ENCODE results near the gene CMC2. TPM values are rescaled to one million over a fixed set of nuclear protein-coding genes. Genes with fewer than 3 reads are reported as not detected.

The CMC2 gene
- total and polyA plus RNA-seq, 9 of the 15 experiments (the other 6 are each of a cell fraction or from before 2014, with no cell fraction given), result 122 to 501 (median 172) TPM

DNA sequence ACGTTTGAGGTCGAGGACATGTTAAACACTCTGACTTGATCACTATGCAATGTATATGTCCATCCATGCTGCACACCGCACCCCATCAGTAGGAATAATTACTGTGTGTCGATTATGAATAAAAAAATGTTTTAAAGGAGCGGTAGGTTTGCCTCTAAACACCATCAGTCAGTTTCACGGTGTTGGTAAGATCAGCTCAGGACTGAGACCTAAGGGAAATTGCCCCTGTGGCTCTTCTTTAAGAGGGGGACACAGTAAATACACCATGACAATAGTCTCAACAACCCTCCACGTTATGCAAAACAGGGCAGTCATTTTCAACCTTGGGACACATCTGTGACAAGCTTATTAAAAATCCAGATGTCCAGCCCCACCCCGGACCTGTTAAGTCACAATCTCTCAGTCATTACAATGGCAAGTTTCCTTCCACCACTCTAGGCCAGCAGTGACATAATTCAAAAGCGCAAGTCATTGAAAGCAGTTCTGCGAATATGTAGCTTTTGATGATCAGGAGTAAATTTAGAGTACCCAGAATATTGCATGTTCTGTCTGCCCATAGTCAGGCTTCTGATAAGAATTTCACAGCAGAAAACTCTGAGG is 30.2 kb upstream of the CMC2 start (continued):
- TF ChIP-seq CAMTA2 (CRISPR knock-in tag; conservative IDR thresholded peaks at IDR 0.05) (no peak), C11orf30 (IDR thresholded peaks at IDR 0.05; ENCODE audit: low read depth) (peak; percentile 78), PHB2 (IDR thresholded peaks at IDR 0.05; ENCODE audit: low read depth) (no peak), STAT5A (IDR thresholded peaks at IDR 0.05; ENCODE audit: borderline replicate concordance, low read length) (peak; percentile 33; the same call in 1 of the 2 replicates), MYBL2 (IDR thresholded peaks at IDR 0.05; ENCODE audit: low read depth) (no peak), MYBL2 (CRISPR knock-in tag; IDR thresholded peaks at IDR 0.05; ENCODE audit: borderline replicate concordance) (no peak), SMARCE1 (IDR thresholded peaks at IDR 0.05) (no peak; the same call in 1 of the 2 replicates), RBM15 (IDR thresholded peaks at IDR 0.05; ENCODE audit: insufficient read depth, low read length) (no peak), MXI1 (IDR thresholded peaks at IDR 0.05; ENCODE audit: low read depth, low read length) (no peak), FOXJ3 (CRISPR knock-in tag; IDR thresholded peaks at IDR 0.05) (no peak), ADNP (tag; IDR thresholded peaks at IDR 0.05) (no peak), NFE2 (IDR thresholded peaks at IDR 0.05; ENCODE audit: low read depth) (peak; percentile 78; the same call in 1 of the 2 replicates), MEIS2 (IDR thresholded peaks at IDR 0.05; ENCODE audit: partially characterized antibody) (peak; percentile 32), NCOR1 (IDR thresholded peaks at IDR 0.05) (peak; percentile 11; the same call in 1 of the 2 replicates), ZNF830 (CRISPR knock-in tag; IDR thresholded peaks at IDR 0.05) (no peak), MCM2 (IDR thresholded peaks at IDR 0.05; ENCODE audit: low read depth) (no peak), FOS (IDR thresholded peaks at IDR 0.05; ENCODE audit: extremely low read depth, insufficient read length) (no peak), PHB (CRISPR knock-in tag; IDR thresholded peaks at IDR 0.05) (no peak), ZBED1 (IDR thresholded peaks at IDR 0.05) (no peak), CBFA2T2 (conservative IDR thresholded peaks at IDR 0.05) (no peak)
- TF ChIP-seq, protein P1, sequence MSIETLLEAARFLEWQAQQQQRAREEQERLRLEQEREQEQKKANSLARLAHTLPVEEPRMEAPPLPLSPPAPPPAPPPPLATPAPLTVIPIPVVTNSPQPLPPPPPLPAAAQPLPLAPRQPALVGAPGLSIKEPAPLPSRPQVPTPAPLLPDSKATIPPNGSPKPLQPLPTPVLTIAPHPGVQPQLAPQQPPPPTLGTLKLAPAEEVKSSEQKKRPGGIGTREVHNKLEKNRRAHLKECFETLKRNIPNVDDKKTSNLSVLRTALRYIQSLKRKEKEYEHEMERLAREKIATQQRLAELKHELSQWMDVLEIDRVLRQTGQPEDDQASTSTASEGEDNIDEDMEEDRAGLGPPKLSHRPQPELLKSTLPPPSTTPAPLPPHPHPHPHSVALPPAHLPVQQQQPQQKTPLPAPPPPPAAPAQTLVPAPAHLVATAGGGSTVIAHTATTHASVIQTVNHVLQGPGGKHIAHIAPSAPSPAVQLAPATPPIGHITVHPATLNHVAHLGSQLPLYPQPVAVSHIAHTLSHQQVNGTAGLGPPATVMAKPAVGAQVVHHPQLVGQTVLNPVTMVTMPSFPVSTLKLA (conservative IDR thresholded peaks at IDR 0.05), result 0 out of 4 replicates have a peak, but pooled peaks of 1 of the 2 experiments have one; percentile 20
- TF ChIP-seq, protein P2, sequence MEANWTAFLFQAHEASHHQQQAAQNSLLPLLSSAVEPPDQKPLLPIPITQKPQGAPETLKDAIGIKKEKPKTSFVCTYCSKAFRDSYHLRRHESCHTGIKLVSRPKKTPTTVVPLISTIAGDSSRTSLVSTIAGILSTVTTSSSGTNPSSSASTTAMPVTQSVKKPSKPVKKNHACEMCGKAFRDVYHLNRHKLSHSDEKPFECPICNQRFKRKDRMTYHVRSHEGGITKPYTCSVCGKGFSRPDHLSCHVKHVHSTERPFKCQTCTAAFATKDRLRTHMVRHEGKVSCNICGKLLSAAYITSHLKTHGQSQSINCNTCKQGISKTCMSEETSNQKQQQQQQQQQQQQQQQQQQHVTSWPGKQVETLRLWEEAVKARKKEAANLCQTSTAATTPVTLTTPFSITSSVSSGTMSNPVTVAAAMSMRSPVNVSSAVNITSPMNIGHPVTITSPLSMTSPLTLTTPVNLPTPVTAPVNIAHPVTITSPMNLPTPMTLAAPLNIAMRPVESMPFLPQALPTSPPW (CRISPR knock-in tag; IDR thresholded peaks at IDR 0.05), result no peak
- TF ChIP-seq, protein P3, sequence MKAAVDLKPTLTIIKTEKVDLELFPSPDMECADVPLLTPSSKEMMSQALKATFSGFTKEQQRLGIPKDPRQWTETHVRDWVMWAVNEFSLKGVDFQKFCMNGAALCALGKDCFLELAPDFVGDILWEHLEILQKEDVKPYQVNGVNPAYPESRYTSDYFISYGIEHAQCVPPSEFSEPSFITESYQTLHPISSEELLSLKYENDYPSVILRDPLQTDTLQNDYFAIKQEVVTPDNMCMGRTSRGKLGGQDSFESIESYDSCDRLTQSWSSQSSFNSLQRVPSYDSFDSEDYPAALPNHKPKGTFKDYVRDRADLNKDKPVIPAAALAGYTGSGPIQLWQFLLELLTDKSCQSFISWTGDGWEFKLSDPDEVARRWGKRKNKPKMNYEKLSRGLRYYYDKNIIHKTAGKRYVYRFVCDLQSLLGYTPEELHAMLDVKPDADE (conservative IDR thresholded peaks at IDR 0.05; ENCODE audit: control insufficient read depth, low read depth, low read length), result no peak
- TF ChIP-seq, protein P4, sequence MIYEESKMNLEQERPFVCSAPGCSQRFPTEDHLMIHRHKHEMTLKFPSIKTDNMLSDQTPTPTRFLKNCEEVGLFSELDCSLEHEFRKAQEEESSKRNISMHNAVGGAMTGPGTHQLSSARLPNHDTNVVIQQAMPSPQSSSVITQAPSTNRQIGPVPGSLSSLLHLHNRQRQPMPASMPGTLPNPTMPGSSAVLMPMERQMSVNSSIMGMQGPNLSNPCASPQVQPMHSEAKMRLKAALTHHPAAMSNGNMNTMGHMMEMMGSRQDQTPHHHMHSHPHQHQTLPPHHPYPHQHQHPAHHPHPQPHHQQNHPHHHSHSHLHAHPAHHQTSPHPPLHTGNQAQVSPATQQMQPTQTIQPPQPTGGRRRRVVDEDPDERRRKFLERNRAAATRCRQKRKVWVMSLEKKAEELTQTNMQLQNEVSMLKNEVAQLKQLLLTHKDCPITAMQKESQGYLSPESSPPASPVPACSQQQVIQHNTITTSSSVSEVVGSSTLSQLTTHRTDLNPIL (CRISPR knock-in tag; IDR thresholded peaks at IDR 0.05), result no peak
- TF ChIP-seq, protein P5, sequence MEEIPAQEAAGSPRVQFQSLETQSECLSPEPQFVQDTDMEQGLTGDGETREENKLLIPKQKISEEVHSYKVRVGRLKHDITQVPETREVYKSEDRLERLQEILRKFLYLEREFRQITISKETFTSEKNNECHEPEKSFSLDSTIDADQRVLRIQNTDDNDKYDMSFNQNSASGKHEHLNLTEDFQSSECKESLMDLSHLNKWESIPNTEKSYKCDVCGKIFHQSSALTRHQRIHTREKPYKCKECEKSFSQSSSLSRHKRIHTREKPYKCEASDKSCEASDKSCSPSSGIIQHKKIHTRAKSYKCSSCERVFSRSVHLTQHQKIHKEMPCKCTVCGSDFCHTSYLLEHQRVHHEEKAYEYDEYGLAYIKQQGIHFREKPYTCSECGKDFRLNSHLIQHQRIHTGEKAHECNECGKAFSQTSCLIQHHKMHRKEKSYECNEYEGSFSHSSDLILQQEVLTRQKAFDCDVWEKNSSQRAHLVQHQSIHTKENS (CRISPR knock-in tag; IDR thresholded peaks at IDR 0.05), result no peak
